Muscle of leg (tissue), 11 donors: ENCODE results near the gene CNGB1. TPM values are rescaled to one million over a fixed set of nuclear protein-coding genes. Genes with fewer than 3 reads are reported as not detected.
"Not testable (repeated sequence)": the region's sequence is repeated elsewhere in the genome, so short reads cannot be mapped to it uniquely, and the experiment has no call there.

ENCODE experiments used
- DNase-seq: peaks from one replicate; pipeline ENCODE4 v3.0.0; 2013
- H3K27ac ChIP-seq: one replicate; pipeline ENCODE4 v1.5.1; 2013; ENCODE audit warnings: mild to moderate bottlenecking, low read length, control low read depth
- H3K27me3 ChIP-seq: one replicate; pipeline ENCODE4 v1.6.1; 2013; ENCODE audit warnings: low read length; ENCODE audit not compliant: control insufficient read depth, insufficient read depth
- H3K36me3 ChIP-seq: one replicate; pipeline ENCODE4 v1.6.1; 2013; ENCODE audit warnings: low read length; ENCODE audit not compliant: control insufficient read depth, insufficient read depth
- H3K4me1 ChIP-seq: one replicate; pipeline ENCODE4 v1.6.1; 2013; ENCODE audit warnings: low read length; ENCODE audit not compliant: control insufficient read depth, insufficient read depth
- H3K4me3 ChIP-seq: one replicate; pipeline ENCODE4 v1.5.1; 2013; ENCODE audit warnings: low read length, control low read depth
- H3K9me3 ChIP-seq: replicated peaks from 2 replicates; pipeline ENCODE4 v1.6.1; 2013; ENCODE audit warnings: low read depth, low read length; ENCODE audit not compliant: control insufficient read depth
- WGBS: methylation state at CpG from one replicate; pipeline ENCODE4 v1.1.5; 2013; ENCODE audit warnings: missing lambda C conversion rate; ENCODE audit not compliant: insufficient coverage; 5-methylcytosine and 5-hydroxymethylcytosine counted together
- polyA plus RNA-seq, 8 donors: library from polyadenylated mRNA; unstranded; fragments of 120-200 nt; gene quantifications; one replicate each; pipeline versions ENCODE4 v1.2.1 to v1.2.3, GENCODE V29; 2013; ENCODE audit warnings: inconsistent platforms in 1 of 8, low replicate concordance in 1 of 8; ENCODE audit not compliant: insufficient read length in 8 of 8, insufficient read depth in 1 of 8
- total RNA-seq: library from RNA; stranded (reverse); fragments of 120-200 nt; gene quantifications from one replicate; pipeline ENCODE4 v1.2.4, GENCODE V29; 2013

CNGB1 gene
- total and polyA plus RNA-seq, 9 donors = 0.03 to 1.6 (median 0.08) TPM; not detected in 3

DNA sequence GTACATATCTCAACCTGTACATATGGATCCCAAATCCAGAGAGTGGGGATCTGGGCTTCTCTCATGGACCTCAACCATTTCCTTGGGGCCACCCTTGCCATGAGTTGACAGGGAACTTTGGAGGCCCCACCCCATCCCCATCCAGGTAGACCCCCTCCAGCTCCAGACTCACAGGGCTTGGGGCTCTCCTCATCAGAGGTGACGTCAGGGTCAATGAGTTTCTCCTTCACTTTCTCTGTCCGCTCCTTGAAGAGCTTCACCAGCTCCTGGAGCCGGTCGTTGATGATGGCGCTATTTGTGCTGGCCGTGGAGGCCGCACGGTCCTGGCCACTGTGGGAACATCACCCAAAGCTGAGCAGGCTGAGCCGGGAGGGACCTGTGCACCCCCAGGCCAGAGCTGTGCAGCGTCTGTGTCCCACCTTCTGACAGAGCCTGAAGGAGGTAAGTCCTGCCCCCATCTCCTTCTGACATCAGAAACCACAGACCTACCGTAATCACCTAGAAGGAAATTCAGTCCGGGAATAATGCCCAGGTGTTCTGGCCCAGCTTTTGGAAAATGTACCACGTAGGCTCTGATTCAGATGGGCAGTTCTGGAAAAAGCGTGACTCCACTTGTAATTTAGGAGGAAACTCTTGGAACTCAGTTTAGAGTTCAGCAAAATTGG is 50.6 kb downstream of the CNGB1 start:
- Histone ChIP-seq H3K27ac (no peak overlapping the region), H3K4me1 (no peaks in the 10 kb centered on the region), H3K27me3 (peaks cover 2% of the 10 kb centered on the region), H3K4me3 (no peak overlapping the region), H3K36me3 (no peaks in the 10 kb centered on the region), H3K9me3 (peaks cover 2% of the 10 kb centered on the region)
- DNase-seq = peak; percentile 76
- 74% methylated on average over 13 of the region's 14 CpGs for WGBS

DNA sequence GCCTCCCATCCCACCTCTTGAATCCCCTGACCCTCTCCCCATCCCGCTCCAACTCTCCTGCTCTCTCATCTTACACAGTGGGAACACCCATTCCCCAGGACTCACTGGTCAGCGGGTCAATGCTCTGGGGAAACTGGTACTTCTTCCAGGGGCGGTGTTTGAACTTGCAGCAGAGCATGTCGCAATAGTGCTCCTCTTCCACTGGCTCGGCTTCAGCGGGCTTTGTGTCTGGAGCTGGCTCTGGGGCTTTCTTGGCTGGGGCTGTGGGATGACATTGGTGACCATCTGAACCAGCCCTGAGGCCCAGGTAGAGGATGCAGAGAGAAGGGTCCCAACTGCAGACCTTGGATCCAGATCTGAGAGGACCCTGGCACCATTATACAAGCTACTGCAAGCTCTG is 51.9 kb downstream of the CNGB1 start:
- no peaks in the 10 kb centered on the region for H3K4me1 ChIP-seq
- WGBS = 87% methylated on average over 6 of the region's 6 CpGs
- H3K27ac ChIP-seq = no peak overlapping the region
- H3K27me3 ChIP-seq = peaks cover 2% of the 10 kb centered on the region
- peaks cover 2% of the 10 kb centered on the region for H3K9me3 ChIP-seq
- H3K4me3 ChIP-seq = no peak overlapping the region
- H3K36me3 ChIP-seq = no peaks in the 10 kb centered on the region
- DNase-seq = no peak

DNA sequence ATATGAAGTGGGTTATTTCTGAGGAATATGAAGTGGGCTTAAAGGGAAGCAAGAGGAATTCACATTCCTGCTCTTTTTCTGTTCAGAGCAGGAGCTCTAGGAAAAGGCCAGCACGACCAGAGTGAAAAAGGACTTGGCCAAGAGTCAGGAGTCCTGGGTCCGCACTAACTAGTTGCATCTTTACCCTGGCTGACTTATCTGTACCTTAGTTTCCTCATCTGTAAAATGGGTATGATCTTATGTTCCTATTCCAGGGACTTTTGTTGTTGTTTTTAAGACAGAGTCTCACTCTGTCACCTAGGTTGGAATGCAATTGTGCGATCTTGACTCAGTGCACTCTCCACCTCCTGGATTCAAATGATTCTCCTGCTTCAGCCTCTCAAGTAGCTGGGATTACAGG is 52.5 kb downstream of the CNGB1 start:
- peaks cover 2% of the 10 kb centered on the region for H3K27me3 ChIP-seq
- no peaks in the 10 kb centered on the region for H3K36me3 ChIP-seq
- no peaks in the 10 kb centered on the region for H3K4me1 ChIP-seq
- no peak overlapping the region for H3K27ac ChIP-seq
- DNase-seq = no peak
- no peak overlapping the region for H3K4me3 ChIP-seq
- peaks cover 2% of the 10 kb centered on the region for H3K9me3 ChIP-seq
- no CpG with 5 or more reads among the region's 3 CpGs for WGBS

DNA sequence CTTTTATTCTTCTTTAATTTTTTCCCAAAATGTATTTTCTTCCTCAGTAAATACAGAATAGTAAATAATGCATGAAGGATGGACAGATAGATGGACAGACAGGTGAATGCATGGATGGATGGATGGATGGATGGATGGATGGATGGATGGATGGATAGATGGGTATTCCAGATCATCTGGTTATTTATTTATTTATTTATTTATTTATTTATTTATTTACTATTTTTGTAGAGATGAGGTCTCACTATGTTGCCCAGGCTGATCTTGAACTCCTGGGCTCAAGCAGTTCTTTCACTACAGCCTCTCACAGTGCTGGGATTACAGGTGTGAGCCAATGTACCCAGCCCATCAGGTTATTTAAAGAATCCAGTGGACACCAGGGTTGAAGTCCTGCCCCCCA is 53.0 kb downstream of the CNGB1 start:
- H3K9me3 ChIP-seq, DNase-seq, H3K27me3 ChIP-seq, H3K27ac ChIP-seq, H3K4me1 ChIP-seq, H3K4me3 ChIP-seq, H3K36me3 ChIP-seq: not testable (repeated sequence)

DNA sequence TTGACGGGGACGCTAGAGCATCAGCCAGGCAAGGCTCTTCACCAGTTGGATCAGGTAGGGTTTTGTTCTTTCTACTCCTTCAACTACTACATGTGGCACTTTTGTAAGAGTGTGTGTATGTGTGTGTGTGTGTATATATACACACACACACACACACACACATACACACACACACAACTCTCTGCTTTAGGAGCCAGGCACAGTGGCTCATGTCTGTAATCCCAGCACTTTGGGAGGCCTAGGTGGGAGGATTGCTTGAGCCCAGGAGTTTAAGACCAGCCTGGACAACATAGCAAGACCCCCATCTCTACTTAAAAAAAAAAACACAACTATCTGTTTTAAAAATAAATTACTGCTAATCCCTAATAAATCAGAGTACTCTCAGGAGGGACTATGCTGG is 53.4 kb downstream of the CNGB1 start:
- H3K27ac ChIP-seq, H3K36me3 ChIP-seq, H3K4me1 ChIP-seq, H3K4me3 ChIP-seq, H3K27me3 ChIP-seq, DNase-seq, H3K9me3 ChIP-seq: not testable (repeated sequence)
- no CpG with 5 or more reads among the region's 2 CpGs for WGBS

DNA sequence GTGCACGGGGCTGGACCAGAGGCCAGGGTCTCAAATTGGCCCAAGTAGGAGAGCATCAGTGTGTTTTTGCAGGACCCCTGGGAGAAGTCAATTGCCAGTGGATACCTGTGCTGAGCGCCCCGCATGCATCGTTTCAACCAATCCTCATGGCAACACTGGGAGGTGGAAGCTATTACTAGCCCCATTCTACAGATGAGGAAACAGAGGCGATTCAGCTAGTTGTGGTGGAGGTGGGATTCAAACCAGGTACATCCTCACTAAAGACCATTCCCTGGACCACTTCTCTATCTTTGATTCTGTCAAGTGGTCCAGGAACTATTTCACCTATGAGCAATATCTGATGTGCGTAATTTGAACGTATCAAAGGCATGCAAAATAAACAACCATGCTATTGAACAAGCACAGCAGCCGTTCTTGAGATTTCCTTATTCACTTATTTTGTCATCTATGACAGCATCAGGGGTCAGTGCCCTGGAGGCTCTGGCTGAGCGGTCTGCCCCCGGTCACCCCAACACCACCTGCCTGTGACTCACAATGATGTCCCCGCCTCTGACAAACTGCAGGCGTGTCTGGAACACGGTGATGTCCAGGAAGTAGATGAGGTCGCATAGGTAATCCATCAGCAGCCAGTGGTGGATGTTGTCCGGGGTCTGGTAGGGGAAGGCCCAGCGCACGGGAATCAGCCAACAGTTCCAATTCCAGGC is 54.0 kb downstream of the CNGB1 start:
- no peak for DNase-seq
- Histone ChIP-seq H3K27me3 (peaks cover 2% of the 10 kb centered on the region), H3K4me3 (no peak overlapping the region), H3K9me3 (peaks cover 2% of the 10 kb centered on the region), H3K27ac (no peak overlapping the region), H3K36me3 (no peaks in the 10 kb centered on the region), H3K4me1 (no peaks in the 10 kb centered on the region)
- 78% methylated on average over 7 of the region's 17 CpGs for WGBS

DNA sequence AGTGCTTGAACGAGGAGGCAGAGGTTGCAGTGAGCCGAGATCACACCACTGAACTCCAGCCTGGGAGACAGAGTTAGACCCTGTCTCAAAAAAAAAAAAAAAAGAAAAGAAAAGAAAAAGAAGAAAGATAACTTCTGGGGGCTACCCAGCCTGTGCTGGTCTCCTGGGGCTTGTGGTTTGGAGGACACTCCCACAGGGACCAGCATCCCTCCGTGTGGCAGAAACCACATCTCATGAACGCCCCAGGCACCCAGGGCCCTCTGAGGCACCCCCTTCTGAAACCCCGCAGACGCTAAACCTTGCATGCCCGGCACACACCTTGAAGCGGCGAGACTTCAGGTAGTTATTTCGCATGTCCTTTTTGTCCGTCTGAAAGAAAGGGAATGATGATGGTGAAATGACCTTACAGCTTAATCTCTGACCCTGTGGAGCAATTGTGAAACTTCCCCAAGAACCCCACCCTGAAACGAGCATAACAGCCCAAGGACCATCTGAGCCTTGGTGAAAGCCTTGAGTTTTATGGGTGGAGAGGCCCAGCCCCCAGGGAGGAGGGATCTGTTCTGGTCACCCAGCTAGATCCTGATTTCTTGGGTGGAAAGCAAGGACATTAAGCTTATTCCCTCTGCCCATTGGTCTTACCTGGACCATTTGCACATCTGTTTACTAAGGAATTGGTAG is 55.0 kb downstream of the CNGB1 start:
- no peaks in the 10 kb centered on the region for H3K36me3 ChIP-seq
- peaks cover 2% of the 10 kb centered on the region for H3K9me3 ChIP-seq
- no peak for DNase-seq
- no peaks in the 10 kb centered on the region for H3K4me1 ChIP-seq
- H3K27me3 ChIP-seq = peaks cover 2% of the 10 kb centered on the region
- no peak overlapping the region for H3K27ac ChIP-seq
- 53% methylated on average over 2 of the region's 12 CpGs for WGBS
- no peak overlapping the region for H3K4me3 ChIP-seq

DNA sequence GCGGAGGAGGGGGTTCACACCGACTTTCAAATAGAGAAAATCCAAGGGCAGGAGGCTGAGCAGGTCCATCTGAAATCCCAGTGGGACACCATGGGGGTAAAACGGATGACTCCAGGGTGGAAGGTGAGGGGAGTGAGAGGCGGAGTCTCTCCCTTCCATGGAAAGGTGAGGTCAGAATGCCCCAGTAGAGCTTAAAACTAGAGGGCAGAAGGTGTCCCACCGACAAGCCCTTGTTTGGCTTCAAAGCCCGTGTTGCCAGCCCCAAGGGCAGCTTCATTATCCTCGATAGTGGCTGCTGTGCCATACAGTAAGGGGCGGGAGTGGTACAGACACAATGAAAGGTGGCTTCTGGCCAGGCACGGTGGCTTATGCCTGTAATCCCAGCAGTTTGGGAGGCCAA is 55.7 kb downstream of the CNGB1 start:
- WGBS = 61% methylated on average over 9 of the region's 9 CpGs
- H3K27ac ChIP-seq = no peak overlapping the region
- H3K4me1 ChIP-seq = no peaks in the 10 kb centered on the region
- H3K9me3 ChIP-seq = peaks cover 2% of the 10 kb centered on the region
- no peaks in the 10 kb centered on the region for H3K36me3 ChIP-seq
- no peak overlapping the region for H3K4me3 ChIP-seq
- no peak for DNase-seq
- peaks cover 2% of the 10 kb centered on the region for H3K27me3 ChIP-seq

DNA sequence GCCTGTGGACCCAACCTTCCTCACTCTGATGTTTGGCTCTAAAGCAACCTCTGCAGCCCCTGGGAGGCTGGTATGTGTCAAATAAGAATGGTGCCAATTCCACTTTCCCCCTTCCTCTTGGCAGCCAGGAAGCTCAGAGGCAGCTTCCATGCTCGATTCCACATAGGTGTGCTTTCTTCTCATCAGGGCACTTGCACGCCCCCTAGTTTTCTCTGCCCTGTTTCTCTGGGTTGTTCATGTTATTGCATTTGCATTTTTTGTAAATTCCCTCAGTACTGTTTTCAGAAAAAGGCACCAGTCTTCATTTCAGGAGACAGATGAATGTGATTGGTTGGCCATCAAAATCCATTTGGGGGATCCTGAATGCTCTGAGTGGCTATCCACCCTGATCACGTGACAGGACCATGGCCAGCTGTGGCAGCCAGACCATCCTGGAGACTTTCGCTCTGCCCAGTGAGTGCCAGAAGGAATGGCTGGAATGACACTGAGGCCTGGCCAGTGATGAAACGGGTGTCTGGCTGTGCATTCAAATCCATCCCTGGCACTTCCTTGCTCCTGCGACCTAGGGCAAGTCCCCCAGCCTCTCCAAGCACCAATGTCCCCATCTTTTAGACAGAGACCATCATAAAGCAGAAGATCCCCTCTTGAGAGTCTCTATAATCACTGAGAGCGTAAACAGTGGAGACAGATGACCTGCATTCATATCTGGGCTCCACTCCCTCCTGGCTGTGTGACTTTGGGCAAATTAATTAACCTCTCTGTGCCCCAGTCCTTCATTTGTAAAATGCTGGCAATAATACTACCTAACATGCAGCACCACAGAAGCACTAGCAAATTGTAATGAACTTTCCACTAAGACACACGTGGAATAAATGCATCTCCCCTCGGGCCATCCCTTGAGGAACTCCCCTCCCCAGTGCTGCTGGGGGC is 56.4 kb downstream of the CNGB1 start:
- H3K4me1 ChIP-seq = no peaks in the 10 kb centered on the region
- no peak for DNase-seq
- 75% methylated on average over 7 of the region's 9 CpGs for WGBS

More for the DNA sequence above, 56.4 kb downstream of the CNGB1 start:
- Histone ChIP-seq H3K36me3 (no peaks in the 10 kb centered on the region), H3K27ac (no peak overlapping the region), H3K9me3 (peaks cover 1% of the 10 kb centered on the region), H3K27me3 (peaks cover 2% of the 10 kb centered on the region), H3K4me3 (no peak overlapping the region)
